Measurements from ENCODE around the gene TGFBR2.

DNA sequence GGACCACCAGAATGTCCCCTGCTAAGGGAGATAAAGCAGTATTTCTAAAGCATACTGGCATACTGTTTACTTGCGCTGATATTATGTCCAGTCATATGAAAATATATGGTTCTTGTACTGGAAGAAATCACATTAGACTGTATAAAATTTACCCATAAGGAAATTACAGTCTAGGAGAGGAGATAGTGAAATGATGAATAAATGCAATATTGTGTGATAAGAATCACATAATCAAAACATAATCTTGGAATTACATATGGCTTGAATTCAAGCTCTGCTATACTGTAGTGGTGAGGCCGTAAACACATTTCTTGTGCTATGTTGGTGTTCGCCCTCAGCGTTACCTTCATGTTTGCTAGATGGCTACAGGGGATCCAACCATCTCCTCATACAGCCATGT lies 20.7 kb upstream of the TGFBR2 start:
- TF ChIP-seq CEBPB (IDR thresholded peaks at IDR 0.05; ENCODE audit: low read depth) (no peak), ELF1 (IDR thresholded peaks at IDR 0.05; ENCODE audit: borderline replicate concordance, low read depth) (no peak)
- TF ChIP-seq, protein P1, sequence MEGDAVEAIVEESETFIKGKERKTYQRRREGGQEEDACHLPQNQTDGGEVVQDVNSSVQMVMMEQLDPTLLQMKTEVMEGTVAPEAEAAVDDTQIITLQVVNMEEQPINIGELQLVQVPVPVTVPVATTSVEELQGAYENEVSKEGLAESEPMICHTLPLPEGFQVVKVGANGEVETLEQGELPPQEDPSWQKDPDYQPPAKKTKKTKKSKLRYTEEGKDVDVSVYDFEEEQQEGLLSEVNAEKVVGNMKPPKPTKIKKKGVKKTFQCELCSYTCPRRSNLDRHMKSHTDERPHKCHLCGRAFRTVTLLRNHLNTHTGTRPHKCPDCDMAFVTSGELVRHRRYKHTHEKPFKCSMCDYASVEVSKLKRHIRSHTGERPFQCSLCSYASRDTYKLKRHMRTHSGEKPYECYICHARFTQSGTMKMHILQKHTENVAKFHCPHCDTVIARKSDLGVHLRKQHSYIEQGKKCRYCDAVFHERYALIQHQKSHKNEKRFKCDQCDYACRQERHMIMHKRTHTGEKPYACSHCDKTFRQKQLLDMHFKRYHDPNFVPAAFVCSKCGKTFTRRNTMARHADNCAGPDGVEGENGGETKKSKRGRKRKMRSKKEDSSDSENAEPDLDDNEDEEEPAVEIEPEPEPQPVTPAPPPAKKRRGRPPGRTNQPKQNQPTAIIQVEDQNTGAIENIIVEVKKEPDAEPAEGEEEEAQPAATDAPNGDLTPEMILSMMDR (IDR thresholded peaks at IDR 0.05 in 2 of 3, conservative IDR thresholded peaks at IDR 0.05 in 1 of 3; ENCODE audit: borderline replicate concordance in 1 of 3, insufficient read depth in 1 of 3, low read depth in 2 of 3, low read length in 2 of 3), result no peak
- TF ChIP-seq, protein P2, sequence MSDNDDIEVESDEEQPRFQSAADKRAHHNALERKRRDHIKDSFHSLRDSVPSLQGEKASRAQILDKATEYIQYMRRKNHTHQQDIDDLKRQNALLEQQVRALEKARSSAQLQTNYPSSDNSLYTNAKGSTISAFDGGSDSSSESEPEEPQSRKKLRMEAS (IDR thresholded peaks at IDR 0.05), result no peak
